ENCODE results near the gene EPHB2. TPM values are rescaled to one million over a fixed set of nuclear protein-coding genes. Genes with fewer than 3 reads are reported as not detected.

Gene EPHB2
- total and polyA plus RNA-seq, 7 experiments from 2014 or later, result 0.27 to 2.2 (median 0.49) TPM; not detected in 3

- Mint-ChIP-seq H3K36me3 (no peaks in the 10 kb centered on the region), H3K4me3 (no peak overlapping the region), H3K27ac (no peak overlapping the region), H3K27me3 (peaks cover 0 to 6% (median 0%) of the 10 kb centered on the region in 5 donors), H3K9me3 (no peaks in the 10 kb centered on the region), H3K4me1 (no peaks in the 10 kb centered on the region)
- intact Hi-C loops (cut with micrococcal nuclease), result no loop called here
- Histone ChIP-seq H3K9me3 (ENCODE audit: control insufficient read depth in 2 of 3, low read length in 3 of 3) (no peaks in the 10 kb centered on the region), H3K36me3 (ENCODE audit: control insufficient read depth in 2 of 3, insufficient read depth in 3 of 3, low read length in 3 of 3) (no peaks in the 10 kb centered on the region), H3K4me1 (ENCODE audit: control insufficient read depth in 2 of 2, insufficient read depth in 2 of 2, low read length in 2 of 2) (no peaks in the 10 kb centered on the region), H3K27me3 (ENCODE audit: control insufficient read depth in 2 of 2, insufficient read depth in 2 of 2, low read length in 2 of 2) (no peaks in the 10 kb centered on the region), H3K4me3 (ENCODE audit: low read length) (no peak overlapping the region), H3K27ac (ENCODE audit: low read depth, low read length) (no peak overlapping the region)
- ChIA-PET POLR2A (no interaction called here), CTCF (no interaction called here)
- DNase-seq, result no peak
- no peak for ATAC-seq
Measured at GRCh38 chr1:22875241-22875640, 164.6 kb downstream of the EPHB2 start.

DNA sequence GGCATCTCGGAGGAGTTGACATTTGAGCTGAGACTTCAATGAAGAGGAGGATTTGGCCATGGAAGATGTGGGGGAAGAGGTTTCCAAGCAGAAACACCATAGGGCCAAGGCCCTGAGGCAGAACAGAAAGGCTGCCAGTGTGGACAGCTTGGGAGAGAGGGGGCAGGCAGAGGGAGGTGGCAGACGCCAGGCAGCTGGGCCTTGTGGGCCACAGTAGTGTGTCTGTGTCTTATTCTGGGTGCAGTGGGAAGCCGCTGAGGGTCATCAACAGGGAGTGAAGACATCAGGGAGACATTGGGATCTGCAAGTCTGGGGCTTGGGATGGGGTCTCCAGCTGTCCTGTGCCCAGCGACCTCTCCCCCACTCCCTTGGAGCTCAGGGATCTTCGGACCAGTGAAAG is 165.2 kb downstream of the EPHB2 start:
- DNase-seq (no peak), ATAC-seq (no peak)
- Histone ChIP-seq H3K9me3 (ENCODE audit: control insufficient read depth in 2 of 3, low read length in 3 of 3) (no peaks in the 10 kb centered on the region), H3K4me1 (ENCODE audit: control insufficient read depth in 2 of 2, insufficient read depth in 2 of 2, low read length in 2 of 2) (no peaks in the 10 kb centered on the region), H3K27me3 (ENCODE audit: control insufficient read depth in 2 of 2, insufficient read depth in 2 of 2, low read length in 2 of 2) (no peaks in the 10 kb centered on the region), H3K27ac (ENCODE audit: low read depth, low read length) (no peak overlapping the region), H3K36me3 (ENCODE audit: control insufficient read depth in 2 of 3, insufficient read depth in 3 of 3, low read length in 3 of 3) (no peaks in the 10 kb centered on the region), H3K4me3 (ENCODE audit: low read length) (no peak overlapping the region)
- no peak overlapping the region for H3K4me3 Mint-ChIP-seq
- H3K27ac Mint-ChIP-seq, result no peak overlapping the region
- CTCF ChIA-PET, result no interaction called here
- H3K36me3 Mint-ChIP-seq, result no peaks in the 10 kb centered on the region
- H3K27me3 Mint-ChIP-seq, result peaks cover 0 to 6% (median 0%) of the 10 kb centered on the region in 5 donors
- H3K4me1 Mint-ChIP-seq, result no peaks in the 10 kb centered on the region
- intact Hi-C loops (cut with micrococcal nuclease), result no loop called here
- POLR2A ChIA-PET, result no interaction called here
- no peaks in the 10 kb centered on the region for H3K9me3 Mint-ChIP-seq

DNA sequence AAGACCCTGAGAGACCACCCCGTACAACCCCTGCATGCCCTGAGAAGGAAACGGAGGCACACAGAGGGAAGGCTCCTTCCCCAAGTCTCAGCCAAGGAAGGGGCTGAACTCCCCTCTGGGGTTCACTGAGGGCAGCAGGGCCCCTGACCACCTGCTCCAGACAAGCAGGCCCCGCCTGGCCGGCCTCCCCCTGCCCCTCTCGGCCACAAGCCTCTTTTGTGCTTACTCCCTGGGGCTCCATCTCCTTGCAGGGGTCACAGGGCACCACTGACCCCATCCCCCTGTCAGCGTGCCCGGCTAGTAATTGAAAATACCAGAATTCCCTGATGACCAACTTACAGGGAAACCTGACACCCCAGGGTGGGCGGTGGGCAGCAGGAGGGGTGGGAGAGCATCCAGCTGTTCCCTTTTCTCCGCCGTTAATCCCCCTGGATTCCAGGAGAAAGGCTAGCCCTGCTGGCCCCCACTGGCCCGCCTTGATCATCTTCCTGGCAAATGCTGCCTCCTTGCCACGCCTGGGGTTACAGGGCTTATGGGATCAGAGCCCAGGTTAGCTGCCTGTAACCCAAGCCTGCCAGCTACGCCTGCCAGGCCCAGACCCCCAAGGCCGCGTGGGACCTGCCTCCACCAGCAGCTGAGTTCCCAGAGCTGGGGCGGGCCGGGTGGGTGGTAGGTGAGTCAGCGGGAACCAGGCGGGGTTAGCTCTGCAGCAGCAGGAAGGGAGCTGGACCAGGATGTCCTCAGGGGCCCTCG is 165.9 kb downstream of the EPHB2 start:
- ATAC-seq (no peak), DNase-seq (no peak)
- Histone ChIP-seq H3K4me1 (ENCODE audit: control insufficient read depth in 2 of 2, insufficient read depth in 2 of 2, low read length in 2 of 2) (no peaks in the 10 kb centered on the region), H3K27me3 (ENCODE audit: control insufficient read depth in 2 of 2, insufficient read depth in 2 of 2, low read length in 2 of 2) (no peaks in the 10 kb centered on the region), H3K27ac (ENCODE audit: low read depth, low read length) (no peak overlapping the region), H3K36me3 (ENCODE audit: control insufficient read depth in 2 of 3, insufficient read depth in 3 of 3, low read length in 3 of 3) (no peaks in the 10 kb centered on the region), H3K4me3 (ENCODE audit: low read length) (no peak overlapping the region), H3K9me3 (ENCODE audit: control insufficient read depth in 2 of 3, low read length in 3 of 3) (no peaks in the 10 kb centered on the region)
- Mint-ChIP-seq H3K9me3 (no peaks in the 10 kb centered on the region), H3K36me3 (no peaks in the 10 kb centered on the region), H3K27me3 (peaks cover 0 to 6% (median 0%) of the 10 kb centered on the region in 5 donors), H3K4me1 (no peaks in the 10 kb centered on the region), H3K27ac (no peak overlapping the region), H3K4me3 (no peak overlapping the region)
- intact Hi-C loops (cut with micrococcal nuclease), result no loop called here
- ChIA-PET CTCF (no interaction called here), POLR2A (no interaction called here)

GRCh38 chr1:22877112-22877915 is 166.7 kb downstream of the EPHB2 start:
- Mint-ChIP-seq H3K9me3 (no peaks in the 10 kb centered on the region), H3K27ac (no peak overlapping the region), H3K4me1 (no peaks in the 10 kb centered on the region), H3K4me3 (no peak overlapping the region), H3K27me3 (peaks cover 0 to 6% (median 0%) of the 10 kb centered on the region in 5 donors), H3K36me3 (no peaks in the 10 kb centered on the region)
- ChIA-PET CTCF (no interaction called here), POLR2A (no interaction called here)
- no peaks in the 10 kb centered on the region for H3K4me1 ChIP-seq (ENCODE audit: control insufficient read depth in 2 of 2, insufficient read depth in 2 of 2, low read length in 2 of 2)
- intact Hi-C loops (cut with micrococcal nuclease), result no loop called here
- H3K27me3 ChIP-seq (ENCODE audit: control insufficient read depth in 2 of 2, insufficient read depth in 2 of 2, low read length in 2 of 2), result no peaks in the 10 kb centered on the region
- ATAC-seq, result no peak
- H3K9me3 ChIP-seq (ENCODE audit: control insufficient read depth in 2 of 3, low read length in 3 of 3), result no peaks in the 10 kb centered on the region
- H3K4me3 ChIP-seq (ENCODE audit: low read length), result no peak overlapping the region
- H3K27ac ChIP-seq (ENCODE audit: low read depth, low read length), result no peak overlapping the region
- H3K36me3 ChIP-seq (ENCODE audit: control insufficient read depth in 2 of 3, insufficient read depth in 3 of 3, low read length in 3 of 3), result no peaks in the 10 kb centered on the region
- no peak for DNase-seq

GRCh38 chr1:22877980-22878379 is 167.3 kb downstream of the EPHB2 start:
- H3K36me3 Mint-ChIP-seq, result no peaks in the 10 kb centered on the region
- POLR2A ChIA-PET, result no interaction called here
- no peak overlapping the region for H3K4me3 Mint-ChIP-seq
- peaks cover 0 to 6% (median 0%) of the 10 kb centered on the region in 5 donors for H3K27me3 Mint-ChIP-seq
- no peaks in the 10 kb centered on the region for H3K27me3 ChIP-seq (ENCODE audit: control insufficient read depth in 2 of 2, insufficient read depth in 2 of 2, low read length in 2 of 2)
- H3K27ac Mint-ChIP-seq, result no peak overlapping the region
- ATAC-seq (no peak), DNase-seq (no peak)
- no peaks in the 10 kb centered on the region for H3K4me1 Mint-ChIP-seq
- no peak overlapping the region for H3K4me3 ChIP-seq (ENCODE audit: low read length)
- intact Hi-C loops (cut with micrococcal nuclease), result no loop called here
- no peaks in the 10 kb centered on the region for H3K9me3 Mint-ChIP-seq
- H3K27ac ChIP-seq (ENCODE audit: low read depth, low read length), result no peak overlapping the region
- H3K9me3 ChIP-seq (ENCODE audit: control insufficient read depth in 2 of 3, low read length in 3 of 3), result no peaks in the 10 kb centered on the region
- no peaks in the 10 kb centered on the region for H3K4me1 ChIP-seq (ENCODE audit: control insufficient read depth in 2 of 2, insufficient read depth in 2 of 2, low read length in 2 of 2)
- H3K36me3 ChIP-seq (ENCODE audit: control insufficient read depth in 2 of 3, insufficient read depth in 3 of 3, low read length in 3 of 3), result no peaks in the 10 kb centered on the region
- CTCF ChIA-PET, result interaction anchor here (1.3 kb wide), 1 partner anchor 9 kb away, joined by 4 read pairs; no protein-coding TSS in a partner anchor

GRCh38 chr1:22878626-22879025 is 168.0 kb downstream of the EPHB2 start:
- Mint-ChIP-seq H3K4me1 (peaks cover 0 to 1% (median 0%) of the 10 kb centered on the region in 7 donors), H3K4me3 (no peak overlapping the region), H3K36me3 (no peaks in the 10 kb centered on the region), H3K27ac (no peak overlapping the region), H3K27me3 (peaks cover 0 to 6% (median 0%) of the 10 kb centered on the region in 5 donors), H3K9me3 (no peaks in the 10 kb centered on the region)
- Histone ChIP-seq H3K4me1 (ENCODE audit: control insufficient read depth in 2 of 2, insufficient read depth in 2 of 2, low read length in 2 of 2) (no peaks in the 10 kb centered on the region), H3K36me3 (ENCODE audit: control insufficient read depth in 2 of 3, insufficient read depth in 3 of 3, low read length in 3 of 3) (no peaks in the 10 kb centered on the region), H3K9me3 (ENCODE audit: control insufficient read depth in 2 of 3, low read length in 3 of 3) (no peaks in the 10 kb centered on the region), H3K4me3 (ENCODE audit: low read length) (no peak overlapping the region), H3K27me3 (ENCODE audit: control insufficient read depth in 2 of 2, insufficient read depth in 2 of 2, low read length in 2 of 2) (no peaks in the 10 kb centered on the region), H3K27ac (ENCODE audit: low read depth, low read length) (no peak overlapping the region)
- POLR2A ChIA-PET, result no interaction called here
- intact Hi-C loops (cut with micrococcal nuclease), result no loop called here
- CTCF ChIA-PET, result interaction anchor here (1.3 kb wide), 1 partner anchor 9 kb away, joined by 4 read pairs; no protein-coding TSS in a partner anchor
- ATAC-seq (no peak), DNase-seq (no peak)

Data from naive thymus-derived CD4-positive, alpha-beta T cell (primary cell).